ENCODE results near the gene PARP3.
A peak's percentile ranks its signal among the peaks of the same experiment; 100 is the strongest.
"Not testable (repeated sequence)": the region's sequence is repeated elsewhere in the genome, so short reads cannot be mapped to it uniquely, and the experiment has no call there.

PARP3 gene

GRCh38 chr3:51941798-51942602, at the start of gene PARP3, which contains the start of gene RRP9:
Gene PARP3 (plus strand): TSS chr3:51942363. CDS start chr3:51943356, 993 bp downstream.
Gene RRP9 (minus strand): TSS chr3:51941904. CDS start chr3:51941867, 37 bp downstream.
- DNase-seq: peak; percentile 98 to 100

GRCh38 chr3:51894391-51894790, 47.8 kb upstream of the PARP3 start:
- no peak for DNase-seq

- DNase-seq: no peak
Observed at GRCh38 chr3:51894939-51895338, 47.2 kb upstream of the PARP3 start.

DNA sequence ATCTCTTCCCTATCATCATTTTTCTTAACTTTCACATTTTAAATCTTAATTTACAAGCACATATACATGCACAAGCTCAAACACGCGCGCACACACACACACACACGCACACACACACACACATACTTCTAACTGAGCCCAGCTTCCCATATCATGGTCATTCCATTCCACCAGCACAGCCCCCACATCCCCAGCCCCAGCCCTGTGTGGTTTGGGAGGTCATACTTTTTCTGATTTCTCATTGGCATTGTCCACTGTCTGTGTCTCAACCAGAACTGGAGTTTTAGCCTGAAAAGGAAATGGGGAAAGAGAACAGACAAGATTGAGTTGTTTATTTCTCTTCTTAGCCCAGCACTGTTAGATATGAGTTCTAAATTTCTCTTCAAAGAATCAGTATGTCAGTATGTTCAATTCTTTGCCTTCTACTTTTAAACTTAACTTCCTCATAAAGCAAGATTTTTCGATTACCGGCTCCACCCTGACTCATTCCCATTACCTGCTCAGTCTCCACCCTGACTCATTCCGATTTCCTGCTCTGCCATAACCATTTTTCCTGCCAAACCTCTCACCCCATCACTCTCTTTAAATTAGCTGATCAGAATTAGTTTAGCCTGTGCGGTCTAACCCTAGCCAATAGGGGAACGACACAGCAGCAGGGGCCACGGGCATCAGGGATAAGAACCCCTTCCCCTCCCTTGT, 45.4 kb upstream of the PARP3 start:
- DNase-seq: no peak

GRCh38 chr3:51897391-51897790, 44.8 kb upstream of the PARP3 start:
- no peak for DNase-seq

DNA sequence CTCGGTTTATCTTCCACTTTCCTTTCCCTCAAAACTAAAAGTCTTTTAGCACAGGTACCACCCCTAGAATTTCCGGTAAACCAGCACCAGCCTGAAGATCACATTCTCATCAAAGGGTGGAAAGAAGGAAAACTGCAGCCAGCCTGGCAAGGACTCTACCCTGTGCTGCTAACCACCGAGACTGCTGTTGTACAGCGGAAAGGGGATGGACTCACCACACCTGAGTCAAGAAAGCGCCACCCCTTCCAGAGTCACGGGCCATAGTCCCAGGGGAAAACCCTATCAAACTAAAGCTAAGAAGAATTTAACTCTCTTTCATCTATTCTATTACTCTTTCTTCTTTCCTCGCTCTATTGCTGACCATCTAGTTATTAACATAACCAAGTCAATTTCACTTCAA, 42.1 kb upstream of the PARP3 start:
- DNase-seq: peak in 1 of 2 experiments; percentile 19

DNA sequence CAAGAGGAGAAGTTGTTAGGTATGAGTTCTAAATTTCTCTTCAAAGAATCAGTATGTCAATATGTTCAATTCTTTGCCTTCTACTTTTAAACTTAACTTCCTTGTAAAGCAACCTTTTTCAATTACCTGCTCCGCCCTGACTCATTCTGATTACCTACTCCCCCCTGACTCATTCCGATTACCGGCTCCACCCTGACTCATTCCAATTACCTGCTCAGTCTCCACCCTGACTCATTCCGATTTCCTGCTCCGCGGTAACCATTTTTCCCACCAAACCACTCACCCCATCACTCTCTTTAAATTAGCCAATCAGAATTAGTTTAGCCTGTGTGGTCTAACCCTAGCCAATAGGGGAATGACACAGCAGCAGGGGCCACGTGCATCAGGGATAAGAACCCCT, 39.8 kb upstream of the PARP3 start:
- DNase-seq: not testable (repeated sequence)

DNA sequence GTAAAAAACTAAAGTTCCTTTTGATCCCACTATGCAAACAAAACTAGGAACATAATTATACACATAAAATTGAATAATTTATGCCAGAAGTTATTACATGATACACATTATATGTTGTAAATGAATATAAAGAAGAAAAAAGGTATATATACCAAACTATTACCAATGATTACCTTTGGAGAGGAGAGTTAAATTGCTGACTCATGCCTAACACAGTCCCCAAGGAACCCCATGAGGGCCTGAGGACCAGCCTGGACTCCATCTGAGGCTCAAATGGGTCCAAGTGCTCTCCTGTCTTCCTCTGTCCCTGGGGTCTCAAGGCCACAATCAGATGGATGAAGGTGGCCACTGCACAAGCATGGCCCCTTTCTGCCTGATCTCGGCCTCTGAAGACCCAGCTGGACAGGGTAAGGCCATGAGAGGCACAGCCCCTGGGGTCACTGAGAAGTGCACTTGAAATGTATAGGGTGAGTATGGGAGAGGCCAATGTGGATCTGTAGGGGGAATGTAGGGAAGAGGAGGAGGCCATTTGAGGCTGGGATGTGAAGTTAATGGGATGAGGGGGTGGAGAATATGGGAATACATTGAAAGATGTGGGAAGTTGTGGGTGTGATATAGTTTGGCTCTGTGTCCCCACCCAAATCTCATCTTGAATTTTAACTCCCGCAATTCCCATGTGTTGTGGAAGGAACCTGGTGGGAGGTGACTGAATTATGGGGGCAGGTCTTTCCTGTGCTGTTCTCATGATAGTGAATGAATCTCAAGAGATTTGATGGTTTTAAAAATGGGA, 37.9 kb upstream of the PARP3 start:
- DNase-seq: no peak

DNA sequence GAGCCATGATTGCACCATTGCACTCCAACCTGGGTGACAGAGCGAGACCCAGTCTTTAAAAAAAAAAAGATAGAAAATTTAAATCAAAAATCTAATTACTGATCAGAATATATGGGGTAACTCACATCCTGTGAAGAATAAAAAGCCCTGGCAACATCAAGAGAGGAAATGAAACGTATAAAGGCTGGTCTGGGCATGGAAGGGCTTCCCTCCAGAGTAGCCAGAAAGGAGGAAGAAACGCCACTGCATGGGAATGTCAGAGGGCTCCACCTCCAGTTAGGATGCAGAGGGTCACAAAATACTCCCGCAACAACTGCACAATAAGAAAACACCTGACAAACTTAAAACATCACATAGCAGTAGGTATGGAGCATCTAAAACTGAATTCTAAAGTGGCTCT, 34.1 kb upstream of the PARP3 start:
- DNase-seq: no peak

GRCh38 chr3:51916418-51916817, 25.7 kb upstream of the PARP3 start:
- no peak for DNase-seq

DNA sequence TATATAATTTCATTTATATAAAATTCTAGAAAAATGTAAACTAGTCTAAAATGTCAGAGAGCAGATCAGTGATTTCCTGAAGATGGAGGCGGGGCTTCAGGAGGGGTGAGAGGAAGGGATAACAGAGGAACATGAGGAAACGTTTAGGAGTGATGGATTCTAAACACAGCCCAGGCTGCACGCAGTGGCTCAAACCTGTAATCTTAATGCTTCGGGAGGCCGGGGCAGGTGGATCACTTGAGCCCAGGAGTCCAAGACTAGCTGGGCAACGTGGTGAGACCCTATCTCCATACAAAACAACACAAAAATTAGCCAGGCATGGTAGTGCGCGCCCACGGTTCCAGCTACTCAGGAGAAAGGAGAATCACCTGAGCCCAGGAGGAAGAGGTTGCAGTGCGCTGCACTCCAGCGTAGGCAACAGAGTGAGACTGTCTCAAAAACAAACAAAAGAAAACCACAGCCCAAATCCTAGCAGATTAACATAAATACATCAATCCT, 21.0 kb upstream of the PARP3 start:
- DNase-seq: no peak

GRCh38 chr3:51927061-51927977, 14.8 kb upstream of the PARP3 start:
- no peak for DNase-seq

- DNase-seq: no peak
Observed at GRCh38 chr3:51928438-51928837, 13.7 kb upstream of the PARP3 start.

DNA sequence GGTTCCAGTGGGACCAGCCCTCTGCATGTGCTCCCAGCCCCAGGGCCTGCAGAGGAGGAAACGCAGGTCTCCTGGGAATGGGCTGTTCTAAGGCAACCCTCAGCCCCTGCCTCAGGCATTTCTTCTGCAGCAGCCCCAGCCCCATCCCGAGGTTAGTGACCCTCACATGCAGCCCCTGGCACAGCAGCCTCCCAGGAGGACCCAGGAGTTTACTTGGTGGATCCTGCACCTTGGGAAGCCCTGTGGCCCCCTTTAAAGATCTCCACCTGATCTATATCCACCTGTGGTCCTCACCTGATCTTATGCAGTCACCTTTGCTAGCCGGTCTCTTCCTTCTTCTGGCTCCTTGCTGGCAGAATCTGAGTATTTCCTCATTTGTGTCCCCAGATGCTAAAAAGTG, 13.2 kb upstream of the PARP3 start:
- DNase-seq: not testable (repeated sequence)

DNA sequence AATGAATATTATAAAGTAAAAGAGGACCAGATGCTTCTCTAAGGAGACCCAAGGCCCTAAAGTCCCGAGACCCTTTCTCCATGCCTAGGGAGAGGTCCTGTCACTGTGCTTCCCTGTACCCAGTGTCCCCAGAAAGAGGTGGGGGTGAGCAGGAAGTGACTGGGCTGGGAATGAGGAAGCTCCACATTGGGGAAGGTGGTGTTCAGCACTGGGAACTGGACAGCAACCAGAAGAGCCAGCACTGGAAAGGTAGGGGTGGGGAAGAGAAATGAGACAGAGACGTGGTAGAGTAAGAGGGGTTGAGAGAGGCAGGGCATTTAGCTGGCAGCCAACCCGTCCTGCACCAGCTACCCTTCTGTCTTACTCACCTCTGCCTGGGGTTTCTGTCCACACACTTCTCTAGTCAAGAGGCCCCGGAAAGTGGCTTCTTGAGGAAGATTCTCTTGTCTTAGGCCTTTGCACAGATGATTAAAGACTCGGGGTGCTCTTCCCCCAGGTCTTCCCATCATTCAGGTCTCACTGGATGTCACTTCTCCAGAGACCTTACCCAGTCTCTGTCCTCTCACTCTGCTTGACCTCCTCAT, 12.7 kb upstream of the PARP3 start:
- DNase-seq: no peak

GRCh38 chr3:51930439-51930838, 11.7 kb upstream of the PARP3 start:
- no peak for DNase-seq

DNA sequence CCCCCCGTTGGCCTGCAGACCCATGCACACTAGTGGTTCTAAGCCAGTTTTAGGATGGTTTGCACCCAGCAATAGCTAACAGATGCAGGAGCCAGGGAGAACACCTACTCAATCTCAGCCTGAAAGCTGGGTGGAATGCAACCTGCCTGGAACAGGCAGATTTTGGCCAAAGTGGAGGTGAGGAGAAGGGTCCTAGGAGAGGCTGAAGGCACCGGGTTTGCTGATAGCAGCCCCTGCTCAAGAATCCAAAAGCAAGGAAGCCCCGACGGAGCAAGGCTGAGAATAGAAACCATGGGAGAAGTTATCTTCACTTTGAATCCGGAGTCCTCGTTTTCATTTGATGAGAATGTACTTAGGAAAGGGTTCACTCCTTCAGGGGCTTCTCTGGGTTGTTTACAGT, 10.4 kb upstream of the PARP3 start:
- no peak for DNase-seq

DNA sequence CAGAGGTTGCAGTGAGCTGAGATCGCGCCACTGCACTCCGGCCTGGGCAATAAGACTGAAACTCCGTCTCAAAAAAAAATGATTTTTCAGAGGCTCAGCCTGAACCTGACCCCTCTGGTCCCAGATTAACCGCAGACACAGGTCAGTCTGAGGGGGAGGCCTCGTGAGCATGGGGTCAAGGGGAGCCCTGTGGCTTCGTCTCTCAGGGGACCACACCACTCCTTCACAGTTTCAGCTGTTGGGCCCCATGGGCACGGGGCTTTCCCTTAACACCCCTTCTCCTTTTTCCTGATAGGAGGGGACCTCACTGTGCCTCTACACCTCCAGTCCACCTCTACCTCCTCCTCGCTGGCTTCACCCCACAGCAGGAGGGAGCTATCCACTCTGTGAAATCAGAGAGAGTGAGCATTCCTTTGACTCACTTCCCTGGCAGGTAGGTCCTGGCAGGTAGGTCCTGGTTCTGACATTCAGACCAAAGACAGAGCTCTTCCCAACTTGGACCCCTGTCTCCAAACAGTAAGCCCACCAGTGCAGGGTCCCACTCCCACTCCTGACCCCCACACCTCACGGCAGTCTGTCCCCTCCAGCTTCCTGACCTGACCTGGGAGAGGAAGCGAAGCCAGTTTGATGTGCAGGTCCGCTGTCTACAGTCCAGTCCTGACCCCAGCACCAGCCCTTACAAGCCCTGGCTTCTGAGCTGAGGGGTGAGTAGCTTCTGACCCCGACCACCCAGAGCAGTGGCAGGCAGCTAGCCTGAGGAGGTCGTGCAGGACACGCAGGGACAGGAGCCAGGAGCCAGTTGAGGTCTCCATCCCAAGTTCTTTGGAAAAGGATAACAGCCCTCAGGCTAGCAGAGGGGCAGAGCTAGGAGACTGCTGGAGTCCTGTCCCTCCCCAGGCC, 9.4 kb upstream of the PARP3 start:
- no peak for DNase-seq

DNA sequence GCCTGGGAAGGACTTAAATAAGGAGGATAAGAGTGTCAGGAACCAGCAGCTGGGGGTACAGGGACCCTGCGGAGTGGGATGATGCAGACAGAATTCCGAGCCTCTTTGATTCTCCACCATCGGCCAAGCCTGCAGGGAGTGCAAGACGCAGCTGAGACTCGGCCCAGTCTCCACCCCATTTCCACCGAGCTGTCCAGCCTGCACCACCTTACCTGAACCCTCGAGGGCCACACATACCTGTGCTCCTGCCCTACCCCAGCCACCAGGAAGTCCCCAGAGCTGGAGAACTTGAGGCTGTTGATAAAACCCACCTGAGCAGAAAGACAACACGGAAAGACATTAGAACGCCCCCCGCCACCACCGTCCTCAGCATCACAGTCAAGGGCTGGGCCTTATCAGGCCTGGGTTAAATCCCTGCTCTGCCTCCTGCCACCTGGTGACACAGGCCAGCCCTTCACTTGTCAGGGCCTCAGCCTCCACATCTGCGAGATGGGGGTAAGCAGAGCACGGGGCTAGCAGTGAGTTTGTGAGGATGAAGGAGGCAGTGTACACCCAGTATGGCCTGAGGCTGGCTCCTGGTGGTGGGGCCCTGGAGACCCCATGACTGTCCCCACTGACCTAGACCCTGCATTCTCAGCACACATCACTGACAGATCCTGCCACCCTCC, 8.6 kb upstream of the PARP3 start:
- DNase-seq: no peak

Data from NCI-H526 (cell line).